ENCODE data around the gene MAP3K10.

The MAP3K10 gene

GRCh38 chr19:40229926-40230417 is 38.7 kb downstream of the MAP3K10 start:
- DNase-seq (ENCODE audit: low read depth): no peak
- H3K4me3 ChIP-seq (ENCODE audit: low read depth, low read length): no peak overlapping the region
- no peak for TF ChIP-seq CTCF (IDR thresholded peaks at IDR 0.05; ENCODE audit: insufficient read depth, low read depth, low read length, missing control alignments)

GRCh38 chr19:40231057-40231456 is 39.8 kb downstream of the MAP3K10 start:
- no peak for DNase-seq (ENCODE audit: low read depth)
- TF ChIP-seq CTCF (IDR thresholded peaks at IDR 0.05; ENCODE audit: insufficient read depth, low read depth, low read length, missing control alignments): no peak
- no peak overlapping the region for H3K4me3 ChIP-seq (ENCODE audit: low read depth, low read length)

- no peak for DNase-seq (ENCODE audit: low read depth)
- H3K4me3 ChIP-seq (ENCODE audit: low read depth, low read length): no peak overlapping the region
- no peak for TF ChIP-seq CTCF (IDR thresholded peaks at IDR 0.05; ENCODE audit: insufficient read depth, low read depth, low read length, missing control alignments)
Measured at GRCh38 chr19:40231544-40232424, 40.6 kb downstream of the MAP3K10 start.

- no peak for TF ChIP-seq CTCF (IDR thresholded peaks at IDR 0.05; ENCODE audit: insufficient read depth, low read depth, low read length, missing control alignments)
- no peak for DNase-seq (ENCODE audit: low read depth)
- no peak overlapping the region for H3K4me3 ChIP-seq (ENCODE audit: low read depth, low read length)
Measured at GRCh38 chr19:40232479-40232878, 41.3 kb downstream of the MAP3K10 start.

GRCh38 chr19:40232949-40233810 is 42.0 kb downstream of the MAP3K10 start:
- H3K4me3 ChIP-seq (ENCODE audit: low read depth, low read length): no peak overlapping the region
- TF ChIP-seq CTCF (IDR thresholded peaks at IDR 0.05; ENCODE audit: insufficient read depth, low read depth, low read length, missing control alignments): no peak
- no peak for DNase-seq (ENCODE audit: low read depth)

- no peak overlapping the region for H3K4me3 ChIP-seq (ENCODE audit: low read depth, low read length)
- DNase-seq (ENCODE audit: low read depth): no peak
- TF ChIP-seq CTCF (IDR thresholded peaks at IDR 0.05; ENCODE audit: insufficient read depth, low read depth, low read length, missing control alignments): no peak
Measured at GRCh38 chr19:40233811-40234389, 42.7 kb downstream of the MAP3K10 start.

Data from GM12865 (cell line).